ENCODE data around the gene UBE2F. TPM values are rescaled to one million over a fixed set of nuclear protein-coding genes. Genes with fewer than 3 reads are reported as not detected.
"Not testable (repeated sequence)": the region's sequence is repeated elsewhere in the genome, so short reads cannot be mapped to it uniquely, and the experiment has no call there.

UBE2F gene
- total RNA-seq, 3 donors from 2014 or later: 64.2 to 66.2 (median 66.1) TPM

DNA sequence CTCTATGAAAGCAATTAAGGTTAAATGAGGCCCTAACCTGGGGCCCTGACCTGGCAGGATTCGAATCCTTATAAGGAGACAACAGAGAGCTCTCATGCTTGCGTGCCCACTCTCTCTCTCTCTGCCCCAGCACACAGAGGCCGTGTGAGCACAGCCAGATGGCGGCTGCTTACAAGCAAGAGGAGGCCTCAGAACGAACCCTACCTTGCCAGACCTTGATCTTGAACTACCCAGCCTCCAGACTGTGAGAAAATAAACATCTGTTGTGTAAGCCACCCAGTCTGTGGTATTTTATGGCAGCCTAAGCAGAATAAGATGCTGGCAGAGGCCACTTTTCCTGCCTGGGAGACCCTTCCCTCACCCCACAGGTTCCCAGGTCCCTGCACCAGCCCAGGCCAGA is 5.2 kb upstream of the UBE2F start:
- Mint-ChIP-seq H3K36me3 (ENCODE audit: insufficient read depth) (no peaks in the 10 kb centered on the region), H3K9me3 (peaks cover 3% of the 10 kb centered on the region), H3K4me1 (ENCODE audit: low read depth) (peaks cover 8% of the 10 kb centered on the region), H3K27me3 (ENCODE audit: low read depth) (peaks cover 9% of the 10 kb centered on the region), H3K4me3 (no peak overlapping the region)
- DNase-seq (no peak), ATAC-seq (no peak)

DNA sequence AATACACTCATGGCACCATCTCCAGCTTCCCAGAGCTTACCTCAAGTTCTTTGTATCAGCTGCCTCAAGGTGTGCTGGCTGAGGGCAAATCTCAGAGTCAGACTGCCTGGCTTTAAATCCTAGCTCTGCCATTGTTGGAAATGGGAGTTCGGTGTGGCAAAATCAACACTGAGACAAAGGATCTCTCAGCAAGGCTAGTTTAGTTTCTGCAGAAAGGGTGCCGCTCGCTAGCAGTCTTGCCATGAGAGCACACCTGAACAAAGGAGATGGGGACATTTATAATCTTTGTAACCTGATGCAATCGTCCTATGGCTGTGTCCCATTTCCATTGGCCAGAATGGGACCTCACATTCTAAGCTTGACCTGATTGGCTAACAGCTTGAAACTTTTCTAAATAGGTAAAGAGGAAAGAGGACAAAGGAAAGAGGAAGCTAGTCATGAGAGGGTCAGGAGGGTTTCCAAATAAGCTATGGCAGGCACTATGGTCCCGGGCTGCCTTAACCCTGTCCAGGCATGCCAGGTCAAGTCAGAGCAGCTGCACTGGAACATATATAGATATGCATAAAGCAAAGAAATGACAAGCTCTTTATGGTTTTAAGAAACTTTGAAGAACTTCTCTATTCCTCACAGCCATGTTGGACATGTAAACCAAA is 4.3 kb upstream of the UBE2F start:
- DNase-seq (no peak), ATAC-seq (no peak)
- Mint-ChIP-seq H3K4me3 (no peak overlapping the region), H3K36me3 (ENCODE audit: insufficient read depth) (no peaks in the 10 kb centered on the region), H3K4me1 (ENCODE audit: low read depth) (peaks cover 1% of the 10 kb centered on the region), H3K9me3 (peaks cover 3% of the 10 kb centered on the region), H3K27me3 (ENCODE audit: low read depth) (no peaks in the 10 kb centered on the region)

DNA sequence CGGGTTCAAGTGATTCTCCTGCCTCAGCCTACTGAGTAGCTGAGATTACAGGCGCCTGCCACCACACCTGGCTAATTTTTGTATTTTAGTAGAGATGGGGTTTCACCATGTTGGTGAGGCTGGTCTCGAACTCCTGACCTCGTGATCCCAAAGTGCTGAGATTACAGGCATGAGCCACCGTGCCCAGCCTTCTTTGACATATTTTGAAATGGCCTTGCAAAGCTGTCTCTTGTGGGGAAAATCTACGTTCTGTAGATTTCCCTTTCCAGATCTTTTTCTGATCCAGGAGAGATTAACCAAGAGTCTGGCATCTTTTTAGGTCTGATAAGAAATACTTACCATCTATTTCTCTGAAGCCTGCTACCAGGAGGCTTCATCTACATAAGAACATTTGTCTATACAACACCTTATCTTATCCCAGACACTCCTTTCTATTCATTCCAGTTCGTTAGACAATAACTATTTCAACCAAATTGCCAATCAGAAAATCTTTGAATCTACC is 3.3 kb upstream of the UBE2F start:
- H3K4me3 Mint-ChIP-seq; H3K36me3 Mint-ChIP-seq (ENCODE audit: insufficient read depth); H3K27me3 Mint-ChIP-seq (ENCODE audit: low read depth); H3K9me3 Mint-ChIP-seq; ATAC-seq; DNase-seq: not testable (repeated sequence)
- peaks cover 11% of the 10 kb centered on the region for H3K4me1 Mint-ChIP-seq (ENCODE audit: low read depth)

DNA sequence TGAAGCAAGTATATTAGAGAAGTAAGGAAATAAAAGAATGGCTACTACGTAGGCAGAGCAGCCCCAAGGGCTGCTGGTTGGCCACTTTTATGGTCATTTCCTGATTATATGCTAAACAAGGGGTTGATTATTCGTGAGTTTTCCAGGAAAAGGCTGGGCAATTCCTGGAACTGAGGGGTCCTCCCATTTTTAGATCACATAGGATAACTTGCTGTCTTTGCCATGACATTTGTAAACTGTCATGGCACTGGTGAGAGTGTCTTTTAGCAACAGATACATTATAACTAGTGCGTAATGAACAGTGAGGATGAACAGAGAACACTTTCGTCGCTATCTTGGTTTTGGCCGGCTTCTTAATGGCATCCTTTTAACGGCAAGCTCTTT is 2.6 kb upstream of the UBE2F start:
- ATAC-seq: no peak
- no peak for DNase-seq
- Mint-ChIP-seq H3K27me3 (ENCODE audit: low read depth) (no peaks in the 10 kb centered on the region), H3K36me3 (ENCODE audit: insufficient read depth) (no peaks in the 10 kb centered on the region), H3K9me3 (peaks cover 3% of the 10 kb centered on the region), H3K4me1 (ENCODE audit: low read depth) (peaks cover 17% of the 10 kb centered on the region), H3K4me3 (no peak overlapping the region)

DNA sequence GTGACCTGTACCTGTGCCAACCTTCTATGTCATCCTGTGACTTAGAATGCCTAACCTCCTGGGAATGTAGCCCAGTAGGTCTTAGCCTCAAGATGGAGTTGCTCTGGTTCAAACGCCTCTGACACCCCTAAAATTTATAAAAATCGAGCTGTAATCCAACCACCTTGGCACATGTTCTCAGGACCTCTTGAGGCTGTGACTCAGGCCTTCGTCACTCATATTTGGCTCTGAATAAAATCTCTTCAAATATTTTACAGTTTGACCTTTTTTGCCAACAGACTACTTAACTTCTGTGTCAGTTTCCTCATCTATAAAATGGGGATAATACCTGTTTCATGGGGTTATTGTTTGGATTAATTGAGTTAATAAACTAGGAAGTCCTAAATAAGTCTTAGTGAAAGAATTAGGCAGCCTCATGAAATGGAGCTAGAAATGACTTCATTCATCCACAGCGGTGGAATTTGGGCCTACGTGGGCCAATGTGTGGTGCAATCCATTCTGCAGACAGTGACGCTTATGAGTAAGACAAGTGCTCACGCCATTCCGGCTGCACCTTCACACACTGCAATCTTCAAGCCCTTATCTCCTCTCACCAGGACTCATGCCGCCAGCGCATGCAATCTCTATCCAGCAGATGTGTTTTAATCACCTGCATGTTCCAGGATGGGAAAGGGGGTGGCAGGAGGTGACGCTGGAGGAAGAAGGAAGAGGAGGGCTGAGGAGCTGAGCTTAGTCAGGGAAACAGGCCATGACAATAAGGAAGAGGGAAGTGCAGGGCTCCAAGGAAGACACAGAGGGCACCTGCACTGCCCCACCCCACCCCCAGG is 2.0 kb upstream of the UBE2F start:
- Mint-ChIP-seq H3K4me1 (ENCODE audit: low read depth) (peaks cover 23% of the 10 kb centered on the region), H3K4me3 (peak overlapping the region; percentile 26), H3K27me3 (ENCODE audit: low read depth) (no peaks in the 10 kb centered on the region), H3K9me3 (peaks cover 3% of the 10 kb centered on the region), H3K36me3 (ENCODE audit: insufficient read depth) (peaks cover 5% of the 10 kb centered on the region)
- no peak for ATAC-seq
- DNase-seq: no peak

DNA sequence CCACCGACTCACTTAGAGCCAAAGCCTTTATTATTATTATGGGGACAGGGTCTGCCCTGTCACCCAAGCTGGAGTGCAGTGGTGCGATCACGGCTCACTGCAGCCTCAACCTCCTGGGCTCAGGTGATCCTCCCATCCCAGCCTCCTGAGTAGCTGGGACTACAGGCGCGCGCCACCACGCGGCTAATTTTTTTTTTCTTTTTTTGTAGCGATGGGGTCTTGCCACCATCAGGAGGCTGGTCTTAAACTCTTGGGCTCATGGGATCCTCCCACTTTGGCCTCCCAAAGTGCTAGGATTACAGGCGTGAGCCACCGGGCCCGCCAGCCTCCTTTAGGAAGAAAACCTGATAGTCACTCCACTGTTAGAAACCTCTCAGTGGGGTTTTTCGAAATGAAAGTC is 970 bp upstream of the UBE2F start:
- H3K27me3 Mint-ChIP-seq (ENCODE audit: low read depth); DNase-seq; H3K36me3 Mint-ChIP-seq (ENCODE audit: insufficient read depth); H3K9me3 Mint-ChIP-seq; ATAC-seq: not testable (repeated sequence)
- peaks cover 31% of the 10 kb centered on the region for H3K4me1 Mint-ChIP-seq (ENCODE audit: low read depth)
- H3K4me3 Mint-ChIP-seq: peak overlapping the region; percentile 80

DNA sequence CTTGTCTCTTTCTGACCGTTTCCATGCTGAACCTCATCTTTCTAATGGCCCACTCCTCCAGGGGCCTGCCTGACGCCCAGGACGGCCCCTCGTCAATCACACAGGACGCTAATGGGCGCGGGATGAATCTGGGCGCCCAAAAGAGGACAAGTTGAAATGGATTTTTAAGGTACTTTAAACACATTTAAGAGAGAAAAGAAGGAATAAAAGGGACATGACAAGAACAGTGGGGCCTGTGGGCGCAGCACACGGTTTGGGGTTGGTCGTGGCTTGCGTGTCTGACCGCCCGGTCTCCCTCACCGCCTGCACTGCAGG is 607 bp upstream of the UBE2F start:
- Mint-ChIP-seq H3K4me1 (ENCODE audit: low read depth) (peaks cover 33% of the 10 kb centered on the region), H3K4me3 (peak overlapping the region; percentile 80), H3K36me3 (ENCODE audit: insufficient read depth) (peaks cover 6% of the 10 kb centered on the region), H3K27me3 (ENCODE audit: low read depth) (no peaks in the 10 kb centered on the region), H3K9me3 (peaks cover 3% of the 10 kb centered on the region)
- no peak for DNase-seq
- ATAC-seq: peak in 1 of 2 donors; percentile 15

DNA sequence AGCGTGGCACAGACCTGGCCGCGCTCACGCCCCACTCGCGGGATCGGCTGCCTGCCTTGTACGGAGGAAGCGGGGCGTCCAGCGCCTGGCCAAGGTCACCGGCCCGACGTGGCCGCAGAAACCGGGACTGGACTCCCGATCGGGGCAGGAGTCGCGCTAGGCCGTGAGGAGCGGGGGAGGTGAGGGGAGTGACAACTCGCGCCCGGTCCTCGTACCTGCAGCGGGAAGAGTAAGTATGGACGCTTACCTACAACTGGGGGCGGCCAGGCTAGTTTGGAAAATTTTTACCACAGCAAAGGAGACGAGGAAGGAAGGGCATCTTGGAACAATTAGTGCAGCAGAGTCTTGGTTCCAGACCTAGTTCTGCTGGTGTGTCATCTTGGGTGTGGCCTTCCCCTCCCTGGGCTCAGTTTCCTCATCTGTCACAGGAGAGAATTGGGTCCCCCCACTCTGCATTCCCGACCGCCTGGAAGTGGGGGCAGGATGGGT is 693 bp downstream of the UBE2F start:
- ATAC-seq (no peak), DNase-seq (no peak)
- Mint-ChIP-seq H3K9me3 (peaks cover 3% of the 10 kb centered on the region), H3K27me3 (ENCODE audit: low read depth) (no peaks in the 10 kb centered on the region), H3K4me1 (ENCODE audit: low read depth) (peaks cover 40% of the 10 kb centered on the region), H3K36me3 (ENCODE audit: insufficient read depth) (peaks cover 6% of the 10 kb centered on the region), H3K4me3 (peak overlapping the region; percentile 81)

DNA sequence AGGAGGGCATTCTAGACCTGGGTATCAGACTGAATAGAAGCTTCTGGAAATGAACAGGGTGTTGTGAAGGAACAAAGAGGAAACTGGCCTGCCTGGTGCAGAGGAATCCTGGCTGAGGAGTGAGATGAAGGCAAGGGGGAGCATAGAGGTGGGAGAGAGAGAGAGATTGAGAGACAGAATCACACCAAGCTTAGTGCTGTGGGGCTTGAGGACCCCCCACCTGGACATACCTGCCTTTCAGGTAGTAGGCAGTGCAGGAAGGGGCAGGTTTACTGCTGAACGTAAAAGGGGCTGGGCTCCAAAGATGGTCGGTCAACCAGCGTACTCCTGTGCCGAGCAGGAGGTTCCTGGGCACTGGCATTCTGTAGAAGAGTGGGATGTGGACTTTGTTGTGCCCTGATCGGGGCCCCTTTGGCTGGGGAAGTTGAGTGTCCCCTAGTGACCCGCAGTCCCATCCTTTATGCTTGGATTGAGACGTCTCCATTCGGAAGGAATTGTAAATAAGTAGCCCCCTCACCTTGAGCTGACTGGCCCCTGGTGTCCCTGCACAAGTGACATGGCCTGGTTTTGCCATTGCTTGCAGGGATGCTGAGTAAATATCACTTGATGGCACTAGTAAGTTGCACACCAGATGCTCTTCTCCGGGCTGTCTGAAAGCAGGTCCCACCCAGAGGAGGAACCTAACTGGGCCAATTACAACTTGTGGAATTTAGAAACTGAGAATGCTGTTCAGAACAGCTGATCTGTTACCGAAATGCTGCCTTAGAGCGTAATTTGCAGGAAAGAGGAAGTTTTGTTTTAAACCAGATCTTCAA is 1.4 kb downstream of the UBE2F start:
- Mint-ChIP-seq H3K36me3 (ENCODE audit: insufficient read depth) (peaks cover 8% of the 10 kb centered on the region), H3K4me1 (ENCODE audit: low read depth) (peaks cover 40% of the 10 kb centered on the region), H3K4me3 (peak overlapping the region; percentile 81), H3K27me3 (ENCODE audit: low read depth) (no peaks in the 10 kb centered on the region), H3K9me3 (no peaks in the 10 kb centered on the region)
- ATAC-seq: peak; percentile 30 to 47
- peak; percentile 42 for DNase-seq

DNA sequence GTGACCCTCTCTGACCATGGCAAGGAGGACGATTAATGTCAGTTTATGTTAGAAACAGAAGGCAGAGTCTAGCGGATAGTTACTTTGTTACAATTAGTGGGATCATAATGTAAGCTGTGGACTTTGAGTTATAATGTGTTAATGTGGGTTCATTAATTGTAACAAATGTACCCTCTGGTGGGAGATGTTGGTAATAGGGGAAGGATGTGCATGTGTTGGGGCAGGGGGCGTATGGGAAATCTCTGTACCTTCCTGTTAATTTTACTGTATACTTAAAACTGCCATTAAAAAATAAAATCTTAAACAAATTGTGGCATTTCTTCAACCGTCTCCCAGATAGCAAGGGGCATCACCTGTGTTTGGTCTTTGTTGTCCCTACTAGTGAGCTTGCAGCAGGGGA is 4.8 kb downstream of the UBE2F start:
- no peak for ATAC-seq
- no peak overlapping the region for H3K4me3 Mint-ChIP-seq
- H3K27me3 Mint-ChIP-seq (ENCODE audit: low read depth): no peaks in the 10 kb centered on the region
- peaks cover 44% of the 10 kb centered on the region for H3K4me1 Mint-ChIP-seq (ENCODE audit: low read depth)
- no peaks in the 10 kb centered on the region for H3K9me3 Mint-ChIP-seq
- H3K36me3 Mint-ChIP-seq (ENCODE audit: insufficient read depth): peaks cover 22% of the 10 kb centered on the region
- DNase-seq: no peak

DNA sequence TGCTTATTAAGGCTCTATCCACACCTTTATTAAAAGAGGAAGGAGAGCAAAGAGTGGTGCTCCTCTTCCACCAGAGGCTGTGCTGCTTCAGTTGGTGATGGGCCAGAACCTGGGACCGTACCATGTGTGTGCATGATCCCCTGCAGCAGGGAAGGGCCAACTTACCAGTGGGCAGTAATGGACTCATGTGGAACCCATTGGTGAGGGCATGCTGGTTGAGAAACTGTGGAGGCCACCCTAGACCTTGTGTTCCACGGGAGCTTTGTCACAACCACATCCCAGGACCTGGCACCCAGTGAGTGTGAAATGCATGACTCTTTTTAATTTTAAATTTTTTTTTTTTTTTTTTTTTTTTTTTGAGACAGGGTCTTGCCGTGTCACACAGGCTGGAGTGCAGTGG is 5.4 kb downstream of the UBE2F start:
- no peak for ATAC-seq
- Mint-ChIP-seq H3K4me1 (ENCODE audit: low read depth) (peaks cover 47% of the 10 kb centered on the region), H3K9me3 (no peaks in the 10 kb centered on the region), H3K27me3 (ENCODE audit: low read depth) (no peaks in the 10 kb centered on the region), H3K36me3 (ENCODE audit: insufficient read depth) (peaks cover 23% of the 10 kb centered on the region), H3K4me3 (no peak overlapping the region)
- DNase-seq: no peak

DNA sequence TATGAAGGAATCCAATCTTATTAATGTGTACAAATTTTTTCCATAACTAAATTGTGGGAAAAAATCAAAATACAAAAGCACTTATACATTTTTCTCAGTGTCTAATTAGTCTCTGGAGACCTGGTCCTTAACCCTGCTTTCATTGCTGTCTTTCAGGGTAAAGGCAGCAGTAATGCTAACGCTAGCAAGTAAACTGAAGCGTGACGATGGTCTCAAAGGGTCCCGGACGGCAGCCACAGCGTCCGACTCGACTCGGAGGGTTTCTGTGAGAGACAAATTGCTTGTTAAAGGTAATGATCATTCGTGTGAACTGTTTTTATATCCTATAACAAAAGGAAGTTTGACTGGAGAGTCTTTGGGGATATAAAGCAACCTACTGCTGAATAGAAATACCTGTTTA is 6.1 kb downstream of the UBE2F start:
- ATAC-seq (no peak), DNase-seq (no peak)
- Mint-ChIP-seq H3K4me1 (ENCODE audit: low read depth) (peaks cover 49% of the 10 kb centered on the region), H3K4me3 (no peak overlapping the region), H3K9me3 (no peaks in the 10 kb centered on the region), H3K36me3 (ENCODE audit: insufficient read depth) (peaks cover 30% of the 10 kb centered on the region), H3K27me3 (ENCODE audit: low read depth) (no peaks in the 10 kb centered on the region)

DNA sequence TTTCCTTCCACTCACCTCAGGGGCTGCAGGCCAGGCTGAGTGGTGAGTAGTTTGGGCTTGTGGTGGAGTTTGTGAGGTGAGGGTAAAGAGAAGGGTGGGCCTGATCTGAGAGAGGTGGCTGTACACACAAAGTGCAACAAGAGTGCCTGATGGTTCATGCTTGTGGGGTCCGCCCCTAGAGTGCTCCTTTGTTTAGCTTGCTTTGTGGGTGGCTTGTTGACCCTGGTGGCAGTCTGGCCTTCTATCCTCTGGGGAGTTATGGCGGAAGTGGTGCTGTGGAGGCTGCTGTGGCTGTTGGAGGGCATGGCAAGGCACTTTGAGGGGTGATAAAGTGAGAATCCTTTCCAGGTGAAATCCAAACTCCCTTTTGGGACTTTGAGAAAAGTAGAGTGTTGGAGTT is 10.6 kb downstream of the UBE2F start:
- H3K36me3 Mint-ChIP-seq (ENCODE audit: insufficient read depth): peaks cover 29% of the 10 kb centered on the region
- no peak overlapping the region for H3K4me3 Mint-ChIP-seq
- H3K27me3 Mint-ChIP-seq (ENCODE audit: low read depth): no peaks in the 10 kb centered on the region
- ATAC-seq (no peak), DNase-seq (no peak)
- H3K9me3 Mint-ChIP-seq: no peaks in the 10 kb centered on the region
- peaks cover 47% of the 10 kb centered on the region for H3K4me1 Mint-ChIP-seq (ENCODE audit: low read depth)

DNA sequence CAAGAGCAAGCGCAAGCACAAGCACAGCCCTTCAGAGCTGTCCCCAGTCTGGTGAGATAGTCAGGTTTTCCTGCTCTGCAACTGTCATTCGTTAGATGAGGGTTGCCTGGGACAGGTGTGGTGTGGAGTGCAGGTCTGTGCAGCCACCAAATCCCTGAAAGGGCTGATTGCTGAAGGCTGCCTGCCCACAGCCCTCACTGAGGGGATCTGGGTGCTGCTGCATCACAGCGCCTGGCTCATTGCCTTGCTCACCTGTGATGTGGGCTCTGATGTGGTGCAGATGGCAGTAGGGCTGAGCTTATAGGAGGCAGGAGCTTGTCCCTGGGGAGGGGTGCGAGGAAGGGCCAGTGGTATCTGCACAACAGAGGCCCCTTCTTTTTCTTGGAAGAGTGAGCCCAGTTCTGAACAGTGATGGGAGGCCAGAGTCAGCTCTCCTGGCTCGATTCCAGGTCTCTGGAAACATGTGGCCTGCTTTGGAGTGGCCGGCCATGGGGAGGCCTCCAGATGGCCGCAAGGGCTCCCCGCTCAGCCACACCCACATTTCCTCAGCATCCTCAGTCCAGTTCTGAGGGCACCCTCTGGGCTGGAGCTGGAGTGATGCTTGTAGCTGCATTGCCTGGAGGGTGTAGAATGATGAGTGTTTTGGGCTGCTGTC is 11.4 kb downstream of the UBE2F start:
- ATAC-seq (no peak), DNase-seq (no peak)
- Mint-ChIP-seq H3K4me3 (no peak overlapping the region), H3K36me3 (ENCODE audit: insufficient read depth) (peaks cover 28% of the 10 kb centered on the region), H3K4me1 (ENCODE audit: low read depth) (peaks cover 49% of the 10 kb centered on the region), H3K9me3 (no peaks in the 10 kb centered on the region), H3K27me3 (ENCODE audit: low read depth) (no peaks in the 10 kb centered on the region)

Measured in activated T-cell treated with anti-CD3 and anti-CD28 coated beads, Interleukin-2, amount 50 U/mL, for 4 hours (primary cell).